Astrocyte of the spinal cord (primary cell): Measurements from ENCODE around the gene UBE2F.

ENCODE experiments used
- DNase-seq: peaks from one replicate; pipeline ENCODE4 v3.0.0; 2011; ENCODE audit warnings: low read depth, low spot score
- H3K4me3 ChIP-seq: 2 replicates; pipeline ENCODE4 v1.5.1; 2011; ENCODE audit warnings: low read depth, mild to moderate bottlenecking, low read length, moderate library complexity
- in situ Hi-C: cut with HindIII; loops from 2 replicates; pipeline ENCODE4 v1.10.0; 2017; ENCODE audit warnings: low sequenced_read_pairs
- TF ChIP-seq, protein P1 (sequence below): IDR thresholded peaks from 2 replicates; pipeline ENCODE4 v1.5.1; 2012; ENCODE audit warnings: low read depth, mild to moderate bottlenecking, low read length, inconsistent platforms

Gene UBE2F

DNA sequence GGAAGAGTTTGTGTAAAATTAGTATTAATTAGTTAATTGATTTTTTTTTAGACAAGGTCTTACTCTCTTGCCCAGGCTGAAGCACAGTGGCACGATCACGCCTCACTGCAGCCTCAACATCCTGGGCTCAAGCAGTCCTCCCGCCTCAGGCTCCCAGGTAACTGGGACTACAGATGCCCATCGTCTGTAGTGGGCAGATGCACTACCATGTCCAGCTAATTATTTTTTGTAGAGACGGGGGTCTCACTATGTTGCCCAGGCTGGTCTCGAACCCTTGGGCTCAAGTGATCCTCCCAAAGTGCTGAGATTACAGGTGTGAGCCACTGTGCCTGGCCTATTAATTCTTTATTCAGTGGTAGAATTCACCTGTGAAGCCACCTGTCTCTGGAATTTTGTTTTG is 41.1 kb downstream of the UBE2F start:
- TF ChIP-seq, protein P1, sequence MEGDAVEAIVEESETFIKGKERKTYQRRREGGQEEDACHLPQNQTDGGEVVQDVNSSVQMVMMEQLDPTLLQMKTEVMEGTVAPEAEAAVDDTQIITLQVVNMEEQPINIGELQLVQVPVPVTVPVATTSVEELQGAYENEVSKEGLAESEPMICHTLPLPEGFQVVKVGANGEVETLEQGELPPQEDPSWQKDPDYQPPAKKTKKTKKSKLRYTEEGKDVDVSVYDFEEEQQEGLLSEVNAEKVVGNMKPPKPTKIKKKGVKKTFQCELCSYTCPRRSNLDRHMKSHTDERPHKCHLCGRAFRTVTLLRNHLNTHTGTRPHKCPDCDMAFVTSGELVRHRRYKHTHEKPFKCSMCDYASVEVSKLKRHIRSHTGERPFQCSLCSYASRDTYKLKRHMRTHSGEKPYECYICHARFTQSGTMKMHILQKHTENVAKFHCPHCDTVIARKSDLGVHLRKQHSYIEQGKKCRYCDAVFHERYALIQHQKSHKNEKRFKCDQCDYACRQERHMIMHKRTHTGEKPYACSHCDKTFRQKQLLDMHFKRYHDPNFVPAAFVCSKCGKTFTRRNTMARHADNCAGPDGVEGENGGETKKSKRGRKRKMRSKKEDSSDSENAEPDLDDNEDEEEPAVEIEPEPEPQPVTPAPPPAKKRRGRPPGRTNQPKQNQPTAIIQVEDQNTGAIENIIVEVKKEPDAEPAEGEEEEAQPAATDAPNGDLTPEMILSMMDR: no peak
- H3K4me3 ChIP-seq: no peak overlapping the region
- no peak for DNase-seq
- in situ Hi-C loops: no loop called here

DNA sequence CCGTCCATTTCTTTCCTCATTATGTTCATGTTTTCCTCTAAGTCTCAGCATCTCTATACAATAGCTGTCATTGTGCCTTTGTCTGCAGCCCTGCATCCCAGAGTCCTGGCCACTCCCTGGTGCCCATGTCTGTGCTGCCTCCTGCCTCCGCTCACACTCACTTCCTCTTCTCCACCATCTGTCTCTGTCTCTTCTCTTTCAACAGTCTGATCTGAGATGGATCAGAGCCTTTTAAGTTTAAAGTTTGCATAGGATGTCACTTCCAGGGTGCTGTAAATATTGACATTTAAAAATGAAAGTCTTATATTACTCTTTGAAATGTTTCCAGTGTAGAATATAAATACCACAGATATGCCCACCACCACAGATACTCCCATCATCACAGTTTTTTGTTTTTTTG is 42.7 kb downstream of the UBE2F start:
- TF ChIP-seq, protein P1: no peak
- no peak overlapping the region for H3K4me3 ChIP-seq
- no peak for DNase-seq
- in situ Hi-C loops: no loop called here

DNA sequence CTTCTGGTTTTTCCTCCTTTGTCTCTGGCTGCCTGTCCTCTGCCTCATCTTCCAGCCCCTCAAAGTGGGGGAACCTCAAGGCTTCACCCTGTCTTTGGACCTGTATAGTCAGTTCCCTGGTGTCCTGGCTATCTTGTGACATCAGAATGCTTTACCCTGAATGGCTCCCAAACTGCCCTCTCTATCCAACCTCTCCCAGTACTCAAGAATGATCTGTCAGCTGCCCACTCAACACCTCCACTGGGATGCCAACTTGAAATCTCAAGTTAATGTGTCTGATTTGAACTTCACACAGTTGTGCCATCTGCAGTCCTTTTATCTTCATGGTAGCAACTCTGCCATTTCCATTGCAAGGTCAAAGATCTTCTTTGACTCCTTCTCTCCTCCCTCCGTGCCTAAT is 43.8 kb downstream of the UBE2F start:
- in situ Hi-C loops: no loop called here
- H3K4me3 ChIP-seq: no peak overlapping the region
- TF ChIP-seq, protein P1: no peak
- no peak for DNase-seq

DNA sequence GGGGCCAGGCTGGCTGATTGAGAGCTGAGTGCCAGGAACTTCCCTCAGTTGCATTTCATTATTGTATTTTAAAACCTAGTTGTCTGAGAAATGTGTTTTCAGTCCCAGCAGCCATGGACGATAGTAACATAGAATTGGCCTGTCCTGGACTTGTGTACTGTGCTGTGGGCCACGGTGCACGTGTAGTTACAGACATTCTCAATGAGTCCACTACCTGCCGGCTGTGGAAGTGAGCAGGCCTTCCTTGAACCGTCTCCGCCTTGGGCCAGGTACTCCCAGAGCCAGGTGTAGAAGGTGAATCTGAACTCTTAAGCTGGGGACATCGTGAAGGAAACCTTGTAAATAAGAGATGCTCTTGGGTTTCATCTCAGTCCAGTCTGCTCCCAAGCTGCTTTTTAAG is 47.0 kb downstream of the UBE2F start:
- no peak overlapping the region for H3K4me3 ChIP-seq
- TF ChIP-seq, protein P1: no peak
- in situ Hi-C loops: no loop called here
- DNase-seq: no peak

DNA sequence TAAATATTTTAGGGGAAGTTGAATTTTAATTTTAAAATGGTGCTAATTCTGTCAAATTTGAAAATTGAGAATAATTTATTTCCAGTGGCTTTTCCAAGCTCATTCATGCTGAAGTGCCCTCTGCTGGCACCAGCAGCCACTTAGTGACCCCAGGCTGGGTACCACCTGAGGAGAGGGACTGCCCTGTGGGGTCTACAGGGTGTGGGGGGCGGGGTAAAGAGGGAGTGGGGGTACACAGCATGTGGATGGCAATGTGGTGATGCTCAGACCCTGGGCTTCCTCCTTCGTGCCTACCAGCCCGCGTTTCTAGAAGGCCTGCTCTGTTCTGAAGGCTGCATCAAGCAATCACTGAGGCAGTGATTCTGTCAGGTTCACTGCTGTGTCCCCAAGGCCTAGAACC is 48.9 kb downstream of the UBE2F start:
- H3K4me3 ChIP-seq: no peak overlapping the region
- no peak for DNase-seq
- in situ Hi-C loops: no loop called here
- TF ChIP-seq, protein P1: peak; percentile 26

DNA sequence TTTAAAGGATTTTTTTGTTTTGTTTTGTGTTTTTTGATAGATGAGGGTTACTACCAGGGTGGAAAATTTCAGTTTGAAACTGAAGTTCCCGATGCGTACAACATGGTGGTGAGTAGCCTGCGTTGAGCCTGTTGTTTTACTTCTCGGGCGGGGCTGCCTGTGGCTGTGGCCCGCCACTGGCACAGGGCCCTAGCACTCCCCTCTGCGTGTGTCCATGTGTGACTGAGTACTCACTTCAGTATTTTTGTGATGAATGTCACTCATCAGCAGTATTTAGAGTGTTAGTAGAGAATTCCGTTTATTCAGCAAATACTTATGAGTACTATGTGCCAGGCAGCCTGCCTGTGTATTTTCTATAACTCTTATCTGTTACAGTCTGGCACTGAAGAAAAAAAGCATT is 49.7 kb downstream of the UBE2F start:
- no peak overlapping the region for H3K4me3 ChIP-seq
- TF ChIP-seq, protein P1: no peak
- in situ Hi-C loops: no loop called here
- DNase-seq: no peak

DNA sequence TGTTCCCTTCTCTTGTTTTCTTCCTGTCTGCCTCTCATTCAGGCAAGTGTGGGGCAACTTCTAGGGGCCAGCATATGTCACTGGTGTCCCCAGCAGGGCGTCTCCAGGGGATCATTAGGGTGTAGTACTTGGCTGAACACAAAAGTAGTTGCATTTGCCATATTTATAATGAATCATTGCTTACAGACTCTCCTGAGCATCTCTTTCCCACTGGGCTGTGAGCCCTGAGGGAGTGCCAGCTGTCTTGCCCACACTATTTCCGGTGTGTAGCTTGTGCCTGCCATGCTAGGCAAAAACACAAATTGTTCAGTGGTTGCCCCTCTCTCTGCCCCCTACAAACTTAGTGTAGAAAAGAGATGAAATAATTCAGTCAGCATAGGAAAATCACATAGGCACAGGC is 53.1 kb downstream of the UBE2F start:
- H3K4me3 ChIP-seq: no peak overlapping the region
- no peak for DNase-seq
- TF ChIP-seq, protein P1: no peak
- in situ Hi-C loops: no loop called here
